NCI-H187 treated with DMSO at 0.1 percent for 48 hours (cell line): ENCODE data around the gene ZNF428.
"Not testable (repeated sequence)": the region's sequence is repeated elsewhere in the genome, so short reads cannot be mapped to it uniquely, and the experiment has no call there.

Experiments used
- DNase-seq: peaks from one replicate; lab custom pipeline; 2025; lab: John Stamatoyannopoulos, UW

ZNF428 gene

DNA sequence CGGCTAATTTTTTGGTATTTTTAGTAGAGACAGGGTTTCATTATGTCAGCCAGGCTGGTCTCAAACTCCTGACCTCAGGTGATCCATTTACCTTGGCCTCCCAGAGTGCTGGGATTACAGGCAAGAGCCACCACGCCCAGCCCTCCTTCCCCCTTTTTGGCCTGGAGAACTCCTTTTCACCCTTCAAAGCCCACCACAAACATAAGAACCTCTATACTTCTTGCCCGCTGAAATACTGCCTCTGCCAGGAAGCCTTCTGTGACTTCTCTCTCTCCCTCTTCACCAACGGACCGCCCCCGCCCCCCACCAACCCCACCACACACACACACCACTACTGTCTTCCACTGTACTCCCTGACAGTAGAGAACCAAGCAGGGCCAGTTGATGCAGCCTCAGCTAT is 2.5 kb downstream of the ZNF428 start:
- no peak for DNase-seq

DNA sequence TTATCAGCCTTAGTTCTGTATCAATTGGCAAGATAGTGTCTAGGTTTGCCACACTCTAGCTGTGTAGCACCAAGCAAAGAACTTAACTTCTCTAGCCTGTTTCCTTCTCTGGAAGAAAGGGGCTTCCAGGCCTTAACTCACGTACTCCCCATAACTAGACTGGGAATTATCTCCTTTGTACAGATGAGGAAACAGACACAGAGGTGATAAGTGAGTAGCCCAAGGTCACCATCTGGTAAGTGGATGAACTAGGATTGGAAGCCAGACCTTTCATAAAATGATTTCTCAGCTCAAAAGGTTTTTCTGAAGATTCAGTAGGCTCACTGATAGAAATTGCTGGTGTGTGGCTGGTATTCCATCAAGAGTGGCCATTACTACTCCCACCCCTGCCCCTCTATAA is 3.1 kb downstream of the ZNF428 start:
- no peak for DNase-seq

DNA sequence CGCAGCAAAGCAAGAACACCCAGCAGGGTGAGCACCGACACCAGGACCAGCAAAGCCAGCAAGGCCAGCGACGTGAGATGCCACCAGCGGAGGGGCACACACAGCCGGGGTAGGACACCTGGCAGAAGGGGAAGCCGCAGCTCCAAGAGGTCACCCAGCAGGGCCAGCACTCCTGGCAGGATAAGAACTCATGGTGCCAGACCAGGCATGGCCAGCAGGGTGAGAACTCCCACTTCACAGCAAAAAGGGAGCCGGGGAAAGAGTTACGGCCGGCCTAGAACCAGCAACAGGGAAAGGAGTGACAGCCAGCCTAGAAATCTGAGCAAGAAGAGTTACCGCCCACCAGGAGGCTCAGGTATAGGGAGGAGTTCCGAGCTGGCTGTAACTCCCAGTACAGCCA is 7.1 kb downstream of the ZNF428 start:
- DNase-seq: no peak

DNA sequence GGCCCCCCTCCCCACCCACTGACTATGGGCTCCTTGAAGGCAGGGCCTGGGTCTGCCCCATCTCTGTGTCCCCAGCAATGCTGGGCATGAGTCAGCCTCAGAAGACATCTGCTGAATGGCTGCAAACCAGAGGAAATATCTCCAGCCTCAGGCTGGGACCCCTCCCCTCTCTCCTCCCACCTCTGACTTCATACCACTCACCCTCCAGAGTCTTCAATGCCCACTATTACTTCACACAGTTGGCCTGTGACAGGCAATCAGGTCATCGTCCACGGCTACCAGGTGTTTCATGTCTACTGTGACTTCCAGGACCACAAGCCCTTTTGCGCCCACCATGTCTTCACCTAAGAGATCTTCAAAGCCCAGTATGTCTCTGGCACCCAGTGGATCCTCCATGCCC is 7.6 kb downstream of the ZNF428 start, which contains the start of gene SRRM5:
Gene SRRM5, plus strand, starts transcription at position 301 of the 400 bp plus-strand sequence. Its CDS starts 34 bp downstream, at position 335.
- no peak for DNase-seq

DNA sequence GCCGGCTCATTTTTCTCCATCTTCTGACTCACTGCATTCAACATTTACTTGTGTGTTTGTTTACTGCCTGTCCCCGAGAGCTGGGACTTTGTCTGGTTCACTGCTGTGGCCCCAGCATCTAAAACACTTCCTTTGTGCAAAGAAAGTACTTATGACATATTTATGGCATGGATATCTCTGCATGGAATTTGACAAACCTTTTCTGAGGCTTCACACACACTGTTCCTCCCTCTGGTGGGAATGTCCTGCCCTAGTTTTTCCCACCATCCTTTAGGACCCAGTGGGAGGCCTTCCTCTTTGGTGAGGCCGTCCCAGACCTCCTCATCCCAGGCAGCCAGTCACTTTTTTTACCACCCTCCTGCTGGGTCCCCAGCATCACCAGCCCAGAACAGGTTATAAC is 8.9 kb downstream of the ZNF428 start:
- DNase-seq: no peak

DNA sequence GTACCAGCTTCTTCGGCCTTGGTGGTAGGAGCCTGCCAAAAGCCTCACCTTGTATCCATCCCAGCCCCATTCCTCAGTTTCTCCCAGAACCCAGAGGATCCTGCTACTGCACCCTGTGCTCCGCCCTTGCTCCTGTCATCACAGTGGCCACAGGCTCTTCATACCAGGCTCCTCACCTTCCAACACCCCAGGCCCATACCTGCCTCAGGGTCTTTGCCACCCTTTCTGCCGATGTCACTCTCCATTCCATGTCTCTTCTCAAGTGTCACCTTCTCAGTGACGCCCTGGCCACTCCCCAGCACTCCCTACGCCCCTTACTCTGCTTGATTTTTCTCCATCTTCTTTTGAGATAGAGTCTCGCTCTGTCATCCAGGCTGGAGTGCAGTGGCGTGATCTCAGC is 9.6 kb downstream of the ZNF428 start:
- no peak for DNase-seq

DNA sequence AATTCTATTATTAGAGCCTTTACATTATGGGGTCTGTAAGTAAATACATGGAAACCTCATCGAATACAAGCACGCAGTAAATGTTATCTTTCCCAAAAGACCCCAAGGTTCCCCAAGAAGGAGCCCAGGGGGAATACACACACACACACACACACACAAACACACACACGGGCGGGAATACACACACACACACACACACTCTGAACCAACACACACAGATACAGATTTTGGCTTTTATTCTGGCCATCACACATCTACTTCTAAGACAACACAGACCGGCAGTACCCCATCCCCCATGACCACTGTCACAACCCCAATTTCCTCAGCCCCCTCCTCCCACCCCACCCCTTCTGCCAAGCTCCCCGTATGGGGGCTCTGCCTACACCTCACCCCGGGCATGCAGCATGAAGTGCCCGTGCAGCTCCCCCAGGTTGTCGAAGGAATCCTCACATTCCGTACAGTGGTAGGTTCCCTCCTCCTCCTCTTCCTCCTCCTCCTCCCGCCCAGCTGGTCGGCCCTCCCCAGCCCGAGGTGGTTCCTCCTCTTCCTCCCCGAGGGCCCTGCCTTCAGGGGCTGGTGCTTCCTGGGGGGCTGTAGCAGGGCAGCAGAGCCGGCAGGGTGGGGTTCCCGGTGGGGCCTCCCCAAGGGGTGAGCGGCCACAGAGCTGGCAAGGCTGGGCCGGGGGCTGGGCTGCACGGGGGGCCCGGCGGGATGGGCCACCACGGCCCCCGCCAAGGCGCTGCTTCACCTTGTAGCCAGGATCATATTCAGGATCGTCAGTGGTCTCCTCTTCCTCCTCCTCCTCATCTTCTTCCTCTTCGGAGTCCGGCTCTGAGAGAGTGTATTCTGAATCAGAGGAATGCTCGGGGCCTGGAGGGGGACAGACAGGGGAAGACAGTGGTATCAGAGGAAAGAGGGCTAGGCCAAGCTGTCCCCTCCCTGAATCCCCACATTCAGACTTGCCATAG is 11.9 kb downstream of the ZNF428 start:
- DNase-seq: no peak

DNA sequence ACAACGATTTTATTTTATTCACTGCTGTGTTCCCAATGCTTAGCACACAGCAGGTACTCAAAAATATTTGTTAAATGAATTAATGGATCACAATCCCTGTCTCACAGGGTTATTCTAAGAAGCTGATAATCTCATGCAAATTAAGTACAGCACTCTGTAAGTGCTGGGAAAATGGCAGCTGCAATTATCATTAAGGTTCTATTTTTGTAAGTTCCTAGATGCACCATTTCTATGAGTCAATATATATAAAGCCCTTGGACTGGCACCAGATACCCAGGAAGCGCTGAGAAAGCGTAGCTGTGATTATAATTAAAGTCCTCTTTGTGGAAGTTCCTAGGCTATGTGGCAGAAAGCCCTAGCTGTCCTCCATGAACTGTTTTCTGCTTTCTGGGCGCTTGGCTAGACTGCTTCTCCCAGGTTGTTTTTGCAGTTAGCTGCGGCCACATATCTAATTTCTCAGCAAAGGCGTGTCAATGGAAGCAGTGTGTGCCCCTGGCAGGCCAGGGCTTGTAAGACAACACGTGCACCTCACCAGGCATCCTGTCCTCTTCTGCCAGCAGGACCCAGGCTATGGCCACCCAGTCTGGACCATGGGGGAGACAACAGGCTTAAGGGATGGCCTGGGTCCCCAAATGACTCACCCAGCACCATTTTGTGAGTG is 12.7 kb downstream of the ZNF428 start:
- DNase-seq: no peak

DNA sequence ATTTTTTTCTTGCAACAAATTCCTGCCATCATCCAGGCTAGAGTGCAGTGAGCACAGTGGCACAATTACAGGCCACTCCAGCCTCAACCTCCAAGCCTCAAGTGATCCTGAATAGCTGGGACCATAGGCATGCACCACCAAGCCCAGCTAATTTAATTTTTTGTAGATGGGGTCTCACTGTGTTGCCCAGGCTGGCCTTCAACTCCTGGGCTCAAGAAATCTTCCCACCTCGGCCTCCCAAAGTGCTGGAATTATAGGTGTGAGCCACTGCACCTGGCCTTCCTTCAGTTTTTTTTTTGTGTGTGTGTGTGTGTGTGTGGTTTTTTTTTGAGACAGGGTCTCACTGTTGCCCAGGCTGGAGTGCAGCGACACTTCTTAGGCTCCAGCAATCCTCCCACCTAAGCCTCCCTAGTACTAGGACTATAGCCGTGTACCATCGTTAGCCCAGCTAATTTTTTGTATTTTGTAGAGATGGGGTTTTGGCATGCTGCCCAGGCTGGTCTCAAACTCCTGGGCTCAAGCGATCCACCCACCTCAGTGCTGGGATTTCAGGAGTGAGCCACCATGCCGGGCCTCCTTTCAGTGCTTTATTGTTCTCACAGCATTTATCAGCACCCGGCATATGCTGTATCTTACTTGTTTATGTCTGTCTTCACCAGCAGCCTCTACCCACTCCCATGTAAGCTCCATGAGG is 13.4 kb downstream of the ZNF428 start:
- no peak for DNase-seq

DNA sequence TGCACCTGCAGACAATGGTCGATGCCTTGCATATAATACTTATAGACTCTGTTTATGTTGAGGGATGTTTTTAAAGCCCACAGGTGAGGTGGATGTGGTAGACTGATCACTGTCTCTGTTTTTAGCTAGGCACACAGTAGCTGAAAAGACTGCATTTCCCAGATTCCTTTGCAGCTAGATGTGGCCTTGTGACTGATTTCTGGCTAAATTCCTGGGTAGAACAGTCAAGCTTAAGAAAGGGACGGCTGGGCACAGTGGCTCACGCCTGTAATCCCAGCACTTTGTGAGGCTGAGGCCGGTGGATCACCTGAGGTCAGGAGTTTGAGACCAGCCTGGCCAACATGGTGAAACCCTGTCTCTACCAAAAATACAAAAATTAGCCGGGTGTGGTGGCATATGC is 19.1 kb downstream of the ZNF428 start:
- DNase-seq: not testable (repeated sequence)

DNA sequence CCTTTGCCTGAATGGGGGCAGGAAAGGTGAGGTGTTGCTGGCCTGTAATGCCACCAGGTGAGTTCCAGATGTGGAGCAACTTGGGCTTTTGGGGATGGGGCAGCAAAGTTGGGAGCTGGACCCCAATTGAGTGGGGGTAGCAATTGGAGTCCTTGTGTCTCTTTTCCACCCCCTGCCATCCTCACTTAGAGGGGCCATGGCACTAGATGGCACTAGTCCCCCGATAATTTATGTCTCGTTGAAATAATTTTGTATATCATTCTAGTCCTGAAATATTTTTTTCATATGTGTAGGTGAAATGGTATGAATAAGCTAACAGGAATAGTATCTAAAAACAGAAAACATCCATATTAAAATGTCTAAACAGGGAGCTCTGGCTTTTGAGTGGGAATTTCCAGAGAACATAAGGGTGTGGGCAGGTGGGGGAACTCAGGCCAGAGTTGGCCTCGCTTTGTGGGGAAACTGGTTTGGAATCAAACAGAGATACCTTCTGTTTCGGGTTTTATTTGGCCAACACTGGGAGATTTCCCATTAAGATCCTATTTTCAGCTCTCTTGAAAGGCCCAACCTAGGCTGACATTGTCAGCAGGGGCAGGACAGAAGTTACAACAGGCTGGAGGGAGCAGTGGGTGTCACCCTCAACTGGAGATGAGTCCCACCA is 19.7 kb downstream of the ZNF428 start:
- DNase-seq: no peak

DNA sequence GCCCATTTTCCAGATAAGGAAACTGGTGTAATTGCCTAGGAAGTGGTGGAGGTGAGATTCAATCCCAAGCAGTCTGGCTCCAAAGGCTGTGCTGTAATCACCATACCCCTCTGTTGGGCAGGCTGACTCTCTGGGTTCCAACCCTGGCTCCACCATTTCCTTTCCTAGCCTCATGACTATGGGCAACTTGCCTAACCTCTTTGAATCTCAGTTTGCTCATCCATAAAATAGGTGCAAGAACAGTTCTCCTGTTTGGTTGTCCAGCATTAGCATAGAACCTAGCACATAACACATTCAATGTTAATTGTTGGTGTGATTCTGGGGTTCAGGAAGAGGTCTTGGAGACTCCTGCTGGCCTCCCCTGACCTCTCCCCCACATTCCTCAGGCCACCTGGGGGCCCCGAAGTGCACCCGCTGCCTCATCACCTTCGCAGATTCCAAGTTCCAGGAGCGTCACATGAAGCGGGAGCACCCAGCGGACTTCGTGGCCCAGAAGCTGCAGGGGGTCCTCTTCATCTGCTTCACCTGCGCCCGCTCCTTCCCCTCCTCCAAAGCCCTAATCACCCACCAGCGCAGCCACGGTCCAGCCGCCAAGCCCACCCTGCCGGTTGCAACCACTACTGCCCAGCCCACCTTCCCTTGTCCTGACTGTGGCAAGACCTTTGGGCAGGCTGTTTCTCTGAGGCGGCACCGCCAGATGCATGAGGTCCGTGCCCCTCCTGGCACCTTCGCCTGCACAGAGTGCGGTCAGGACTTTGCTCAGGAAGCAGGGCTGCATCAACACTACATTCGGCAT is 20.8 kb downstream of the ZNF428 start:
- no peak for DNase-seq

DNA sequence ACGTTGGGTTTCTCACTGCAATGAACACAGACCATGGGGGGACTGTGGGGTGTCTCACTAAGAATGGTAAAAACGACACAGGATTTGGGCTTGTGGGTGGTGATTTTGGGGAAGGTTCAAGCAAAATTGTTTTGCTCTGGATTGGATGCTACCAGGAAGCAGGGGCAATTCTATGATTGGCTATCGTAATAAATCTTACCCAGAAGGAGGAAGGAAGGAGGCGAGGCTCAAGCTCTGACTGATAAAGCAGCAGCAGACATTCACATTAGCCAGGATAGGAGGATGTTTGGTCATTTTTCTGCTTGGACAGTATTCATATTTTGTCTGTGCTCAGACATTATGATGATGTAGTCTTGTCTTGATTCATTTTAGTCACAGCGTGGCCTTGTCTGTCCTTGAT is 21.6 kb downstream of the ZNF428 start:
- no peak for DNase-seq

DNA sequence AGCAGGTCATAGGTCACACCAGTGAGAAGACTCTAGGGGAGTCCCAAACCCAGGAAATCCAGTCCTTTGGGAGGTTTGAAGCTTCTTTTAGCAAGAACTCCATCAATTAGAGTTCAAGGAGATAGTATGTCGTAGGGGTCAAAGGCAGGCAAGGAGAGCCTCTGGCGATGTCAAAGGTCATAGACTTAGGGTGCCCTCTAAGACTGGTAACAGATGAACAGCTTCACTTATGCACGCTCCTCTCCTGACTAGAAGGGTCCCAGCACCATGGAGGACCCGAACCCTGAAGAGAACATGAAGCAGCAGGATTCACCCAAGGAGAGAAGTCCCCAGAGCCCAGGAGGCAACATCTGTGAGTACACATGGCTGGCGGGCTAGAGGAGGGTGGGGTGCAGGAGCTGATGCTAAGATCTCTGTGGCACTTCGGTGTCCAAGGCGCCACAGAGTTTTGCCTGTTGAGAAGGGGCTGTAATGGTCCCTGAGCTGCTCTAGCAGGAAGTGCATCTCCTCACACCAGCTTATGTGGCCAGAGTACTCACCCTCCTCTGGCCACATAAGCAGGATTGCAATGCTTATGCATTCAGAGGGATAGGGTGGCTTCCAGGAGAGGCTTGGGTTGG is 22.5 kb downstream of the ZNF428 start:
- DNase-seq: no peak

DNA sequence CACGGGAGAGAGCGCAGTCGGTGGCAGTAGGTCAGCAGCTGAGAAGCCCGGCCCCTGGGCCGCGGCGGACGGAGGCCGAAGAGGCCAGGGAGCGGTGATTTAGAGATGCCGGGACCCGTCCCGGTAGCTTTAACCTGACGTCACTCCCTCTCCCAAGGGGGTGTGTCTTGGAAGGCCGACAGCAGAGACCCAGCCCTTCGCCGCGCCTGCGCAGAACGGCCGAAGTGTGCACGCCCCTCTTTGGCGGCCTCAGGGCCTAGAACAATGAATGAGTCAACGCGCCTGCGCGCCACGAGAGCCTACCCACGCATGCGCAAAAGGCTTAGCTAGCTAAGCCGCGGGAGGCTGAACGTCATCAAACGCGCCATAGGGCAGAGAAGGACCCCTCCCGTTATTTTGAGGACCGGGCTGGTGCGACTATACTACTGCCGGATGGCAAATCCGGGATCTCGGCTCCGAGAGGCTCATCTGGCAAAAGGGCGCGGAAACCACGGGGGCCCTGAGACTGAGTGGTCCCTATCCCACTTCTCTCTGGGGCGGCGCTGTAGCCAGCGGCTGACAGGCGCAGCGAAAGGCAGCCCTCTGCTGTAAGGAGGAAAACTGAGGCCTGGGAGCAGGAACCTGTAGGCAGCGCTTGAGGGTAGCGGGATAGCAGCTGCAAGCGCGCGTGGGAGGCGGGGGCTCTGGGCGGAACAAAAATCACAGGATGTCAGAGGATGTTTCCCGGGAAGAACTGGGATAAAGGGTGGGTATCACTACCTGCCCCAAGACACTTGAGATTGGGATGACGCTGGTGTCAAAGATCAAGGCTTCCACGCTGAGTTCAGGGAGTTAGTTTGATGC is 23.2 kb downstream of the ZNF428 start, which contains the start of the genes IRGQ and ZNF576:
Gene IRGQ, minus strand, starts transcription at position 136 of the 843 bp plus-strand sequence. CDS start 796 bp downstream, outside the sequence.
Gene ZNF576, plus strand, starts transcription at position 597 of the 843 bp plus-strand sequence. CDS start 514 bp downstream, outside the sequence.
- DNase-seq: peak; percentile 96

DNA sequence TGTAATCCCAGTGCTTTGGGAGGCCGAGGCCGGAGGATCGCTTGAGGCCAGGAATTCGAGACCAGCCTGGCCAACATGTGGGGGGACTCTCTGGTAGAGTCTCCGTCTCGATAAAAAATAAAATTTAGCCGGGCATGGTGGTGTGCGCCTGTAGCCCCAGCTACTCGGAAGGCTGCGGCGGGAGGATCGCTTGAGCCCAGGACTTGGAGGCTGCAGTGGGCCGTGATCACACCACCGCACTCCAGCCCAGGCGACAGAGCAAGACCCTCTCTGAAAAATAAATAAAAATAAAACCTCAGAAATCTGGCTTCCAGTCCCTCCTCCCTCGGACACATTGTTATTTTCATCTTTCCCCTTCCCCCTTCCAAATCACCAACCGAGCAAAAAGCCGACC is 23.8 kb downstream of the ZNF428 start:
- no peak for DNase-seq

DNA sequence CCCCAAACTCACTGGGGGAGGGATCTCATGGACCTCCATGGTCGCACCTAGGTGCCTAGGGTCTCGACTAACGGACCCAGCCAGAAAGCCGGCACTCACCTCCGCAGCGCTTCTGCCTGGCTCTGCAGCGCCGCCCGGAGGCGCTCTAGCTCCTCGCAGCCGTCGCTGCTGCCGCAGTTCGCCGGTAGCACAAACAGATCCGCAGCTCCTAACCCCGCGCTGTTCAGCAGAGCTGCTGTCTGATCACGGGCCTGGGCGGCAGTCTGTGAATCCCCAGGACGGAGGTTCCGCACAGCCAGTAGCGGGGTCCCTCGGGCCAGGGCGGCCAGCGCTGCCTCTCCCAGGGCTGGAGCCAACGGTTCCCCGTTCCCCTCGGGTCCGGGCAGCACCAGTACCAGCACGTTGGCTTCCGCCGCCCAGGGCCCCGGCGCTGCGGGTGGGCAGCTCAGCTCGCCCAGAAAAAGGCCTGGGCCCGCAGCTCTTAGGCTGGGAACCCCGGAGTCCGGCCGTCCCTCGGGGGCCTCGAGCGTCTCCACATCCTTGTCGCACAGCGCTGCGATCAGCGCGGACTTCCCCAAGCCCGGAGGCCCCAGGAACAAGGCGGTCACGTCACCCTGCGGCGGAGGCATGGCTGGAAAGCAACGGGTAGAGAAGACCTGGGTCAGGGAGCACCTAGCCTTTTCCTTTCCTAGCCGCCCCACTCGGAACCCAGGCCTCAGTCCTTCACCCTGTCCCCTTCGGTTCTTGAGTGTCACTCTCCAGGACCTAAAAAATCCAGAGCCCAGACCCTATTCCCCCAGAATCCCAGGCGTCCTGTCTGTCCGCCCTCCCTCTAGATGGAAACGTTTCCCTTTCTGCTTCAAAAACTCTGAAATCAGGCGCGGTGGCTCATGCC is 24.5 kb downstream of the ZNF428 start:
- no peak for DNase-seq

DNA sequence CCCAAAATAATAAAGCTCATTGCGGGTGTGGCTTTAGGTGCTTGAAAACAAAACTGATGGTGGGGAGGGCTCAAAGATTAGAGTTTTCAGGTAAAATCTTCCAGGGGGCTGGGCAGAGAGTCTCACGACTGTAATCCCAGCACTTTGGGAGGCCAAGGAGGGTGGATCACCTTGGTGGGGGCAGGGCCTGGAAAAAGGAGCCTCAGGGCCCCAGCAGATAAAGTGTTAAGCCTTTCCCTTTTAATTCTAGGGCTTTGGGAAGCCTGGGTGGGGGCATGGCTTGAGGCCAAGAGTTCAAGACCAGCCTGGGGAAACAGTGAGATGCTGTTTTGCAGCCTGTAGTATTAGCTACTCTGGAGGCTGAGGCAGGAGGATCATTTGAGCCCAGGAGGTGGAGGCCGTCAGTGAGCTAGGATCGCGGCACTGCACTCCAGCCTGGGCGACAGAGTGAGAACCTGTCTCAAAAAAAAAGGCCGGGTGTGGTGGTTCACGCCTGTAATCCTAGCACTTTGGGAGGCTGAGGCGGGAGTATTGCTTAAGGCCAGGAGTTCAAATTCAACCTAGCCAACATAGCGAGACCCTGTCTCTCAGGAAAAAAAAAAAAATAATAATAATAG is 25.2 kb downstream of the ZNF428 start:
- no peak for DNase-seq
